ENCODE results near the gene MEGF6. TPM values are rescaled to one million over a fixed set of nuclear protein-coding genes. Genes with fewer than 3 reads are reported as not detected.

MEGF6 gene
- total and polyA plus RNA-seq, 12 donors, result 1.8 to 14.1 (median 7.0) TPM

GRCh38 chr1:3536420-3537195, 74.7 kb downstream of the MEGF6 start:
- H3K36me3 ChIP-seq, result no peaks in the 10 kb centered on the region
- H3K9me3 ChIP-seq, result no peaks in the 10 kb centered on the region
- intact Hi-C loops (cut with DNase I), result no loop called here
- TF ChIP-seq, protein P1, sequence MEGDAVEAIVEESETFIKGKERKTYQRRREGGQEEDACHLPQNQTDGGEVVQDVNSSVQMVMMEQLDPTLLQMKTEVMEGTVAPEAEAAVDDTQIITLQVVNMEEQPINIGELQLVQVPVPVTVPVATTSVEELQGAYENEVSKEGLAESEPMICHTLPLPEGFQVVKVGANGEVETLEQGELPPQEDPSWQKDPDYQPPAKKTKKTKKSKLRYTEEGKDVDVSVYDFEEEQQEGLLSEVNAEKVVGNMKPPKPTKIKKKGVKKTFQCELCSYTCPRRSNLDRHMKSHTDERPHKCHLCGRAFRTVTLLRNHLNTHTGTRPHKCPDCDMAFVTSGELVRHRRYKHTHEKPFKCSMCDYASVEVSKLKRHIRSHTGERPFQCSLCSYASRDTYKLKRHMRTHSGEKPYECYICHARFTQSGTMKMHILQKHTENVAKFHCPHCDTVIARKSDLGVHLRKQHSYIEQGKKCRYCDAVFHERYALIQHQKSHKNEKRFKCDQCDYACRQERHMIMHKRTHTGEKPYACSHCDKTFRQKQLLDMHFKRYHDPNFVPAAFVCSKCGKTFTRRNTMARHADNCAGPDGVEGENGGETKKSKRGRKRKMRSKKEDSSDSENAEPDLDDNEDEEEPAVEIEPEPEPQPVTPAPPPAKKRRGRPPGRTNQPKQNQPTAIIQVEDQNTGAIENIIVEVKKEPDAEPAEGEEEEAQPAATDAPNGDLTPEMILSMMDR (IDR thresholded peaks at IDR 0.05), result no peak
- H3K27ac ChIP-seq, result no peak overlapping the region
- no peaks in the 10 kb centered on the region for H3K27me3 ChIP-seq
- DNase-seq (no peak), ATAC-seq (no peak)
- H3K4me3 ChIP-seq, result no peak overlapping the region
- peaks cover 6 to 35% (median 13%) of the 10 kb centered on the region in 9 donors for H3K4me1 ChIP-seq
- WGBS, 2 donors, result 79 to 82% methylated on average over 27 of the region's 27 CpGs

- intact Hi-C loops (cut with DNase I), result no loop called here
Observed at GRCh38 chr1:3535732-3536131, 75.6 kb downstream of the MEGF6 start.

GRCh38 chr1:3534803-3535637, 76.3 kb downstream of the MEGF6 start:
- intact Hi-C loops (cut with DNase I), result no loop called here
- ATAC-seq (no peak), DNase-seq (no peak)
- Histone ChIP-seq H3K4me1 (peaks cover 11 to 35% (median 16%) of the 10 kb centered on the region in 9 donors), H3K4me3 (no peak overlapping the region), H3K27ac (no peak overlapping the region), H3K9me3 (no peaks in the 10 kb centered on the region), H3K36me3 (no peaks in the 10 kb centered on the region), H3K27me3 (no peaks in the 10 kb centered on the region)
- TF ChIP-seq, protein P1 (IDR thresholded peaks at IDR 0.05), result no peak
- WGBS, 2 donors, result 73 to 84% methylated on average over 17 of the region's 17 CpGs

More at GRCh38 chr1:3535732-3536131, 75.6 kb downstream of the MEGF6 start:
- no peak overlapping the region for H3K27ac ChIP-seq
- H3K36me3 ChIP-seq, result no peaks in the 10 kb centered on the region
- WGBS, 2 donors, result 96 to 97% methylated on average over 12 of the region's 12 CpGs
- peaks cover 6 to 34% (median 13%) of the 10 kb centered on the region in 9 donors for H3K4me1 ChIP-seq
- TF ChIP-seq, protein P1 (IDR thresholded peaks at IDR 0.05), result no peak
- no peaks in the 10 kb centered on the region for H3K27me3 ChIP-seq
- H3K9me3 ChIP-seq, result no peaks in the 10 kb centered on the region
- no peak overlapping the region for H3K4me3 ChIP-seq
- ATAC-seq (no peak), DNase-seq (no peak)
